A673 (cell line): Measurements from ENCODE around the gene DMPK. TPM values are rescaled to one million over a fixed set of nuclear protein-coding genes. Genes with fewer than 3 reads are reported as not detected.

ENCODE experiments used
- BruUV-seq: library from RNA; stranded (reverse); fragments of 400-500 nt; replicated peaks from 2 replicates; lab custom pipeline; 2021; lab: Mats Ljungman, UMichigan
- CTCF ChIA-PET: fragments of 300-600 bp; sonication (Branson Sonifier 250); formaldehyde crosslinking; loops from one replicate; lab custom pipeline; 2022; ENCODE audit warnings: antibody characterized with exemption; lab: Charles Lee
- POLR2A ChIA-PET: fragments of 300-600 bp; sonication (Branson Sonifier 250); formaldehyde crosslinking; loops from one replicate; lab custom pipeline; 2022; ENCODE audit warnings: antibody characterized with exemption; ENCODE audit not compliant: low non-redundant PET; lab: Charles Lee
- DNase-seq: peaks from one replicate; pipeline ENCODE4 v3.0.0-alpha.2; 2015; ENCODE audit warnings: low spot score
- H3K27ac ChIP-seq: fragments of 200-600 bp; sonication (generic); 2 replicates; pipeline ENCODE4 v1.5.1; 2016; ENCODE audit warnings: mixed run types, low read depth, mild to moderate bottlenecking, mixed read lengths, antibody characterized with exemption, low read length; ENCODE audit not compliant: poor library complexity, severe bottlenecking
- H3K27me3 ChIP-seq: fragments of 200-600 bp; sonication (generic); replicated peaks from 2 replicates; pipeline ENCODE4 v1.6.1; 2017; ENCODE audit warnings: mixed run types, low read depth, mild to moderate bottlenecking, mixed read lengths, antibody characterized with exemption, low read length; ENCODE audit not compliant: insufficient read depth, poor library complexity
- H3K36me3 ChIP-seq: fragments of 200-600 bp; sonication (generic); 2 replicates; pipeline ENCODE4 v1.6.1; 2016; ENCODE audit warnings: mixed run types, mild to moderate bottlenecking, mixed read lengths, antibody characterized with exemption, low read length; ENCODE audit not compliant: insufficient read depth, poor library complexity, severe bottlenecking
- H3K4me1 ChIP-seq: fragments of 200-600 bp; sonication (generic); 2 replicates; pipeline ENCODE4 v1.6.1; 2017; ENCODE audit warnings: mixed run types, mild to moderate bottlenecking, mixed read lengths, antibody characterized with exemption, low read length; ENCODE audit not compliant: insufficient read depth, poor library complexity, severe bottlenecking
- H3K4me3 ChIP-seq: fragments of 200-600 bp; sonication (generic); 2 replicates; pipeline ENCODE4 v1.5.1; 2016; ENCODE audit warnings: low read depth, mixed run types, mild to moderate bottlenecking, mixed read lengths, low read length; ENCODE audit not compliant: poor library complexity, severe bottlenecking
- H3K9me3 ChIP-seq: fragments of 200-600 bp; sonication (generic); 2 replicates; pipeline ENCODE4 v1.6.1; 2016; ENCODE audit warnings: mixed run types, low read depth, mild to moderate bottlenecking, mixed read lengths, antibody characterized with exemption, low read length; ENCODE audit not compliant: poor library complexity, severe bottlenecking
- EZH2 ChIP-seq: fragments of 200-600 bp; sonication (generic); IDR thresholded peaks from 2 replicates; pipeline ENCODE4 v1.6.1; 2017; ENCODE audit warnings: borderline replicate concordance, low read depth, mild to moderate bottlenecking, mixed read lengths, antibody characterized with exemption, low read length; ENCODE audit not compliant: poor library complexity, severe bottlenecking
- intact Hi-C: fragments of 100-400 bp; cut with micrococcal nuclease; formaldehyde crosslinking; loops from one replicate; pipeline ENCODE4 v1.10.0; 2022; ENCODE audit not compliant: unreplicated experiment
- total RNA-seq: library from RNA; stranded (reverse); gene quantifications from 2 replicates; pipeline ENCODE4 v1.2.3, GENCODE V29; 2021
- TF ChIP-seq, protein P1 (sequence below): fragments of 300-800, 200-600 bp; sonication (generic); conservative IDR thresholded peaks from 2 replicates; pipeline ENCODE4 v1.5.1; 2017; ENCODE audit warnings: low read depth, mild to moderate bottlenecking, antibody characterized with exemption, low read length, moderate library complexity, mixed read lengths

The DMPK gene
- total RNA-seq, 1 experiment from 2014 or later = 82.0 TPM

DNA sequence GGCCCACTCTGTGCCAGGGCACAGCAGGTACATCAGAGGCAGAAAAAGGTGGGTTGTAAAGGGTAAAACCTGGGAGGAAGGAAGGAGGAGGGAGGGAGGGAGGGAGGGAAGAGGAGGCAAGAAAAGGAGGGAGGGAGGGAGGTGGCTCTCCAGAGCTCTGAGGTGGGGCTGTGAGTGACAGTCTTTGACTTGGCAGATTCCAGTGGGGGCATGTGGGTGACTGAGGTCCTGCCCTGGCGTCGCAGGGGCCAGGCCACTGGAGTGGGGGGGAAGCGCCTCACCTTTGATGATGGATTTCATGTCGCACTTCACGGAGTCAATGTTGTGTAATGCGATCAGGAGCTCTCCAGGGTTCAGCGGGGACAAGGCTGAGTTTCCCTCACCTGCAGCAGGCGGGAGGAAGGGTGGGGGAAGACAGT, 38.8 kb upstream of the DMPK start:
- no peak for TF ChIP-seq EZH2
- TF ChIP-seq, protein P1, sequence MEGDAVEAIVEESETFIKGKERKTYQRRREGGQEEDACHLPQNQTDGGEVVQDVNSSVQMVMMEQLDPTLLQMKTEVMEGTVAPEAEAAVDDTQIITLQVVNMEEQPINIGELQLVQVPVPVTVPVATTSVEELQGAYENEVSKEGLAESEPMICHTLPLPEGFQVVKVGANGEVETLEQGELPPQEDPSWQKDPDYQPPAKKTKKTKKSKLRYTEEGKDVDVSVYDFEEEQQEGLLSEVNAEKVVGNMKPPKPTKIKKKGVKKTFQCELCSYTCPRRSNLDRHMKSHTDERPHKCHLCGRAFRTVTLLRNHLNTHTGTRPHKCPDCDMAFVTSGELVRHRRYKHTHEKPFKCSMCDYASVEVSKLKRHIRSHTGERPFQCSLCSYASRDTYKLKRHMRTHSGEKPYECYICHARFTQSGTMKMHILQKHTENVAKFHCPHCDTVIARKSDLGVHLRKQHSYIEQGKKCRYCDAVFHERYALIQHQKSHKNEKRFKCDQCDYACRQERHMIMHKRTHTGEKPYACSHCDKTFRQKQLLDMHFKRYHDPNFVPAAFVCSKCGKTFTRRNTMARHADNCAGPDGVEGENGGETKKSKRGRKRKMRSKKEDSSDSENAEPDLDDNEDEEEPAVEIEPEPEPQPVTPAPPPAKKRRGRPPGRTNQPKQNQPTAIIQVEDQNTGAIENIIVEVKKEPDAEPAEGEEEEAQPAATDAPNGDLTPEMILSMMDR = no peak
- DNase-seq = no peak
- Histone ChIP-seq H3K4me1 (no peaks in the 10 kb centered on the region), H3K27me3 (no peaks in the 10 kb centered on the region), H3K36me3 (peaks cover 37% of the 10 kb centered on the region), H3K4me3 (no peak overlapping the region), H3K9me3 (no peaks in the 10 kb centered on the region), H3K27ac (peak overlapping the region; percentile 23)
- ChIA-PET POLR2A (interaction anchor here (0.5 kb wide), 1 partner anchor 16 kb away, joined by 3 read pairs; no protein-coding TSS in a partner anchor), CTCF (no interaction called here)
- intact Hi-C loops = no loop called here
- BruUV-seq = no TSS peak

DNA sequence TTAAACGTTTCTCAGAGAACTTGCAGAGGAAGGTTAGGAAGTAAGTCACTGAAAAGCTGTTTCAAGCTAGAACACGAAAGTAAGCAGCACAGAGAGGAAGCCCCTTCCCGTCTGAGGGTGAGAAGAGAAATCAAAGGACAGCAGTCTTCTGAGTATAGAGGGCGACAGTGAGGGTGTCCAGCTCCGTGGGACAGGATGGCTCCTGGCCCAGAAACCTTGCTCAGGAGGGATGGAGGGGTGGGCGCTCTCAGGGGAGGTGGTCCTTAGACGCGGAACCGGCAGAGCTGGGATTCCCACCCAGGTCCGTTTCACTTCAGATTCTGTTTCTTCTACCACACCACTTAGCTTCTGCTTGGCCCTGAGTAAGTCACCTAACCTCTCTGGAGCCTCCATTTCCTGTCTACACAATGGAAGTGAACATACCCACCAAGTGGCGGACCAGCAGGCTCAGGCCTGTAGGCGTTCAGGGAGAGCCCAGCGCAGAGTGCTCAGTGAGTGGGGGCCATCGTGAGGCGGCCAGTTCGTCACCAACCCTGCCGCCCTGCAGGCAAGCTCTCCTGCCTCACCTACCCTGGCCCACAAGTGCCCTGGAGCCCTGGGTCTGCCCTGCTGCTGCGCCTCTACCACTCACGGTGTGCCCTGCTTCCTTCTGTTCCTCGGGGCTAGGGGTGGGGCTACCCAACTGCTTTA, 38.3 kb upstream of the DMPK start:
- Histone ChIP-seq H3K27ac (peak overlapping the region; percentile 23), H3K36me3 (peaks cover 32% of the 10 kb centered on the region), H3K4me3 (no peak overlapping the region), H3K4me1 (no peaks in the 10 kb centered on the region), H3K27me3 (no peaks in the 10 kb centered on the region), H3K9me3 (no peaks in the 10 kb centered on the region)
- CTCF ChIA-PET = no interaction called here
- POLR2A ChIA-PET = interaction anchor here (0.6 kb wide), 1 partner anchor 50 kb away, joined by 7 read pairs; no protein-coding TSS in a partner anchor
- DNase-seq = no peak
- BruUV-seq = no TSS peak
- no peak for TF ChIP-seq EZH2
- TF ChIP-seq, protein P1 = no peak
- intact Hi-C loops = no loop called here

DNA sequence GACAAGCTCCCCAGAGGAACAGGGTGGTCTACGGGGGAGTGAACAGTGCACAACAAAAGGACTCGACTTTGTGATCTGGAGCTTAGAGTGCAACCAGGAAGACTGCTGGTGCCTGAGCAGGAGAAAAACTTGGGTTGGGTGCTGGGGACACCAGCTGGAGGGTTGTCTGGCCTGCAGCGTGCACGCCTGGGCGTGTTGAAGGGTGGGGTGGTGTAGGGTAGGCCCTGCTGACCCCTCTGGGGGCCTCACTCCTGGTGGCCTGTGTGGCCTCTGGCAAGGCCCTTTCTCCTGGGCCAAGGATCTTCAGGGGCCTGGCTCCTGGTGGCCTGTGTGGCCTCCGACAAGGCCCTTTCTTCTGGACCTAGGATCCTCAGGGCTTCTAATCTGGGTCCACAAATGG, 37.5 kb upstream of the DMPK start:
- Histone ChIP-seq H3K27ac (no peak overlapping the region), H3K4me3 (no peak overlapping the region), H3K9me3 (no peaks in the 10 kb centered on the region), H3K27me3 (no peaks in the 10 kb centered on the region), H3K4me1 (no peaks in the 10 kb centered on the region), H3K36me3 (peaks cover 25% of the 10 kb centered on the region)
- POLR2A ChIA-PET = no interaction called here
- CTCF ChIA-PET = no interaction called here
- intact Hi-C loops = no loop called here
- no TSS peak for BruUV-seq
- DNase-seq = no peak
- no peak for TF ChIP-seq EZH2
- TF ChIP-seq, protein P1 = no peak
